ENCODE data around the gene TASP1.
A peak's percentile ranks its signal among the peaks of the same experiment; 100 is the strongest.

TASP1 gene

GRCh38 chr20:13423472-13424173 is 215.1 kb downstream of the TASP1 start:
- H3K27ac ChIP-seq (ENCODE audit: poor library complexity, severe bottlenecking) = no peak overlapping the region
- ATAC-seq (ENCODE audit: low read depth) = no peak

GRCh38 chr20:13422637-13423036 is 216.1 kb downstream of the TASP1 start:
- Histone ChIP-seq H3K4me3 (ENCODE audit: severe bottlenecking) (no peak overlapping the region), H3K27me3 (ENCODE audit: insufficient read depth, poor library complexity, severe bottlenecking) (no peaks in the 10 kb centered on the region), H3K9me3 (ENCODE audit: severe bottlenecking) (no peaks in the 10 kb centered on the region), H3K36me3 (ENCODE audit: low read depth) (no peaks in the 10 kb centered on the region), H3K4me1 (ENCODE audit: insufficient read depth, poor library complexity, severe bottlenecking) (peaks cover 6% of the 10 kb centered on the region), H3K27ac (ENCODE audit: poor library complexity, severe bottlenecking) (no peak overlapping the region)
- DNase-seq (ENCODE audit: low spot score) (no peak), ATAC-seq (ENCODE audit: low read depth) (peak; percentile 42; the same call in 1 of the 3 replicates)
- TF ChIP-seq, protein P1, sequence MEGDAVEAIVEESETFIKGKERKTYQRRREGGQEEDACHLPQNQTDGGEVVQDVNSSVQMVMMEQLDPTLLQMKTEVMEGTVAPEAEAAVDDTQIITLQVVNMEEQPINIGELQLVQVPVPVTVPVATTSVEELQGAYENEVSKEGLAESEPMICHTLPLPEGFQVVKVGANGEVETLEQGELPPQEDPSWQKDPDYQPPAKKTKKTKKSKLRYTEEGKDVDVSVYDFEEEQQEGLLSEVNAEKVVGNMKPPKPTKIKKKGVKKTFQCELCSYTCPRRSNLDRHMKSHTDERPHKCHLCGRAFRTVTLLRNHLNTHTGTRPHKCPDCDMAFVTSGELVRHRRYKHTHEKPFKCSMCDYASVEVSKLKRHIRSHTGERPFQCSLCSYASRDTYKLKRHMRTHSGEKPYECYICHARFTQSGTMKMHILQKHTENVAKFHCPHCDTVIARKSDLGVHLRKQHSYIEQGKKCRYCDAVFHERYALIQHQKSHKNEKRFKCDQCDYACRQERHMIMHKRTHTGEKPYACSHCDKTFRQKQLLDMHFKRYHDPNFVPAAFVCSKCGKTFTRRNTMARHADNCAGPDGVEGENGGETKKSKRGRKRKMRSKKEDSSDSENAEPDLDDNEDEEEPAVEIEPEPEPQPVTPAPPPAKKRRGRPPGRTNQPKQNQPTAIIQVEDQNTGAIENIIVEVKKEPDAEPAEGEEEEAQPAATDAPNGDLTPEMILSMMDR (IDR thresholded peaks at IDR 0.05; ENCODE audit: poor library complexity, severe bottlenecking) = no peak

More at GRCh38 chr20:13423472-13424173, 215.1 kb downstream of the TASP1 start:
- no peaks in the 10 kb centered on the region for H3K27me3 ChIP-seq (ENCODE audit: insufficient read depth, poor library complexity, severe bottlenecking)
- H3K4me1 ChIP-seq (ENCODE audit: insufficient read depth, poor library complexity, severe bottlenecking) = peaks cover 6% of the 10 kb centered on the region
- no peaks in the 10 kb centered on the region for H3K36me3 ChIP-seq (ENCODE audit: low read depth)
- DNase-seq (ENCODE audit: low spot score) = no peak
- no peak overlapping the region for H3K4me3 ChIP-seq (ENCODE audit: severe bottlenecking)
- no peaks in the 10 kb centered on the region for H3K9me3 ChIP-seq (ENCODE audit: severe bottlenecking)
- TF ChIP-seq, protein P1 (IDR thresholded peaks at IDR 0.05; ENCODE audit: poor library complexity, severe bottlenecking) = no peak

GRCh38 chr20:13420625-13421024 is 218.1 kb downstream of the TASP1 start:
- DNase-seq (ENCODE audit: low spot score) (no peak), ATAC-seq (ENCODE audit: low read depth) (no peak)
- TF ChIP-seq, protein P1 (IDR thresholded peaks at IDR 0.05; ENCODE audit: poor library complexity, severe bottlenecking) = no peak
- peaks cover 6% of the 10 kb centered on the region for H3K4me1 ChIP-seq (ENCODE audit: insufficient read depth, poor library complexity, severe bottlenecking)
- H3K9me3 ChIP-seq (ENCODE audit: severe bottlenecking) = no peaks in the 10 kb centered on the region
- H3K4me3 ChIP-seq (ENCODE audit: severe bottlenecking) = no peak overlapping the region
- H3K27ac ChIP-seq (ENCODE audit: poor library complexity, severe bottlenecking) = no peak overlapping the region
- H3K36me3 ChIP-seq (ENCODE audit: low read depth) = no peaks in the 10 kb centered on the region
- H3K27me3 ChIP-seq (ENCODE audit: insufficient read depth, poor library complexity, severe bottlenecking) = no peaks in the 10 kb centered on the region

- no peak overlapping the region for H3K4me3 ChIP-seq (ENCODE audit: severe bottlenecking)
- H3K27me3 ChIP-seq (ENCODE audit: insufficient read depth, poor library complexity, severe bottlenecking) = no peaks in the 10 kb centered on the region
- no peak overlapping the region for H3K27ac ChIP-seq (ENCODE audit: poor library complexity, severe bottlenecking)
- peaks cover 6% of the 10 kb centered on the region for H3K4me1 ChIP-seq (ENCODE audit: insufficient read depth, poor library complexity, severe bottlenecking)
- H3K36me3 ChIP-seq (ENCODE audit: low read depth) = no peaks in the 10 kb centered on the region
- no peaks in the 10 kb centered on the region for H3K9me3 ChIP-seq (ENCODE audit: severe bottlenecking)
- DNase-seq (ENCODE audit: low spot score) (no peak), ATAC-seq (ENCODE audit: low read depth) (no peak)
- TF ChIP-seq, protein P1 (IDR thresholded peaks at IDR 0.05; ENCODE audit: poor library complexity, severe bottlenecking) = no peak
Observed at GRCh38 chr20:13419477-13419876, 219.3 kb downstream of the TASP1 start.

All from RWPE2 (cell line).